B cell (primary cell): ENCODE results near the gene P3H3. TPM values are rescaled to one million over a fixed set of nuclear protein-coding genes. Genes with fewer than 3 reads are reported as not detected.
A peak's percentile ranks its signal among the peaks of the same experiment; 100 is the strongest.

ENCODE experiments used
- ATAC-seq: fragments of 200-7000 bp; cut with Tn5 transposase; one replicate; pipeline ENCODE4 v1.10.0; 2021; ENCODE audit warnings: low read depth, mild to moderate bottlenecking, moderate number of reproducible peaks, moderate library complexity
- CTCF ChIA-PET: fragments of 350-600 bp; sonication (Branson Sonifier 250); formaldehyde crosslinking; loops from one replicate; lab custom pipeline; 2021; ENCODE audit warnings: antibody characterized with exemption, inconsistent platforms; lab: Charles Lee
- POLR2A ChIA-PET: fragments of 350-600 bp; sonication (Branson Sonifier 250); formaldehyde crosslinking; loops from one replicate; lab custom pipeline; 2021; ENCODE audit warnings: antibody characterized with exemption; lab: Charles Lee
- DNase-seq: peaks from one replicate; pipeline ENCODE4 v3.0.0; 2013
- H2AFZ ChIP-seq: 2 replicates; pipeline ENCODE4 v1.6.1; 2012; ENCODE audit warnings: mild to moderate bottlenecking, low read depth, low read length; ENCODE audit not compliant: insufficient read depth, poor library complexity, severe bottlenecking
- H3K27ac ChIP-seq, 2 donors: 1 replicate in 1 of 2; 2 replicates in 1 of 2; pipeline ENCODE4 v1.5.1; 2012 to 2013; ENCODE audit warnings: low read length in 2 of 2, mild to moderate bottlenecking in 2 of 2, moderate library complexity in 1 of 2
- H3K27me3 ChIP-seq, 4 experiments: fragments of 200-600 bp in 1 of 4; sonication (generic) in 1 of 4; replicated peaks in 1 of 4; 1 replicate in 2 of 4; 2 replicates in 2 of 4; pipeline versions ENCODE4 v1.6.1 to v1.7.0; 2013 to 2016; ENCODE audit warnings: low read length in 3 of 4, mild to moderate bottlenecking in 2 of 4, mixed read lengths in 1 of 4, moderate library complexity in 1 of 4; ENCODE audit not compliant: insufficient read depth in 4 of 4, control insufficient read depth in 3 of 4; ENCODE audit errors: control extremely low read depth in 1 of 4
- H3K36me3 ChIP-seq, 2 experiments: replicated peaks in 1 of 2; 1 replicate in 1 of 2; 2 replicates in 1 of 2; pipeline versions ENCODE4 v1.6.1 to v1.7.1; 2013; ENCODE audit warnings: low read length in 1 of 2; ENCODE audit not compliant: insufficient read depth in 2 of 2, control insufficient read depth in 1 of 2; ENCODE audit errors: control extremely low read depth in 1 of 2, extremely low read depth in 1 of 2
- H3K4me1 ChIP-seq, 2 donors: fragments of 200-600 bp in 1 of 2; sonication (generic) in 1 of 2; 1 replicate in 1 of 2; 2 replicates in 1 of 2; pipeline versions ENCODE4 v1.5.1 to v1.6.1; 2013 to 2017; ENCODE audit warnings: low read length in 2 of 2; ENCODE audit not compliant: control insufficient read depth in 2 of 2, insufficient read depth in 2 of 2
- H3K4me2 ChIP-seq: replicated peaks from 2 replicates; pipeline ENCODE3; 2012; ENCODE audit warnings: mild to moderate bottlenecking, low read depth, low read length; ENCODE audit not compliant: poor library complexity, severe bottlenecking
- H3K4me3 ChIP-seq, 5 experiments: fragments of 200-600 bp in 1 of 5; sonication (generic) in 1 of 5; 1 replicate in 3 of 5; 2 replicates in 2 of 5; pipeline versions ENCODE4 v1.5.1 to v1.7.0; 2011 to 2016; ENCODE audit warnings: low read length in 4 of 5, mild to moderate bottlenecking in 4 of 5, low read depth in 2 of 5, control low read depth in 1 of 5, moderate library complexity in 1 of 5; ENCODE audit not compliant: insufficient read depth in 1 of 5; ENCODE audit errors: control extremely low read depth in 1 of 5, extremely low read depth in 1 of 5
- H3K79me2 ChIP-seq: fragments of 200-600 bp; sonication (generic); one replicate; pipeline ENCODE4 v1.6.0; 2016; ENCODE audit warnings: low read length; ENCODE audit not compliant: control insufficient read depth, insufficient read depth
- H3K9ac ChIP-seq: fragments of 200-600 bp; sonication (generic); 2 replicates; pipeline ENCODE4 v1.6.1; 2017; ENCODE audit warnings: mild to moderate bottlenecking, low read length, moderate library complexity
- H3K9me3 ChIP-seq, 3 donors: one replicate each; pipeline versions ENCODE4 v1.6.1 to v1.7.1; 2013; ENCODE audit warnings: low read length in 2 of 3; ENCODE audit not compliant: control insufficient read depth in 2 of 3, insufficient read depth in 1 of 3; ENCODE audit errors: control extremely low read depth in 1 of 3
- H4K20me1 ChIP-seq: 2 replicates; pipeline ENCODE4 v1.6.0; 2012; ENCODE audit warnings: mild to moderate bottlenecking, low read length; ENCODE audit not compliant: insufficient read depth, control insufficient read depth, poor library complexity, severe bottlenecking
- H3K27ac Mint-ChIP-seq: one replicate; pipeline ENCODE4 v1.8.0; 2021; ENCODE audit warnings: mixed read lengths
- H3K27me3 Mint-ChIP-seq: one replicate; pipeline ENCODE4 v1.8.0; 2021; ENCODE audit warnings: mixed read lengths
- H3K4me1 Mint-ChIP-seq: one replicate; pipeline ENCODE4 v1.8.0; 2021; ENCODE audit warnings: mixed read lengths
- H3K4me3 Mint-ChIP-seq: one replicate; pipeline ENCODE4 v1.8.0; 2021; ENCODE audit warnings: mixed read lengths
- H3K9me3 Mint-ChIP-seq: one replicate; pipeline ENCODE4 v1.8.0; 2022; ENCODE audit warnings: mixed read lengths; ENCODE audit not compliant: insufficient read depth
- CTCF ChIP-seq: fragments of 200-600 bp; IDR thresholded peaks from one replicate; pipeline ENCODE4 v1.8.0; 2022; ENCODE audit warnings: antibody characterized with exemption, mild to moderate bottlenecking
- EZH2 ChIP-seq: IDR thresholded peaks from 2 replicates; pipeline ENCODE4 v1.6.1; 2012; ENCODE audit warnings: borderline replicate concordance, low read depth, mild to moderate bottlenecking, moderate library complexity, low read length; ENCODE audit not compliant: insufficient read depth, poor library complexity, severe bottlenecking
- WGBS: methylation state at CpG from one replicate; pipeline ENCODE4 v1.1.5; 2013; ENCODE audit warnings: missing lambda C conversion rate; ENCODE audit not compliant: insufficient coverage; 5-methylcytosine and 5-hydroxymethylcytosine counted together
- intact Hi-C: fragments of 100-400 bp; cut with micrococcal nuclease; formaldehyde crosslinking; loops from one replicate; pipeline ENCODE4 v1.10.0; 2022
- polyA plus RNA-seq: library from polyadenylated mRNA; depleted of rRNA; stranded (reverse); fragments of >200 nt; gene quantifications from 2 replicates; pipeline ENCODE4 v1.2.3, GENCODE V29; 2012
- total RNA-seq, 2 donors: library from RNA; stranded (reverse); fragments of 120-200 nt in 1 of 2; gene quantifications; 1 replicate in 1 of 2; 2 replicates in 1 of 2; pipeline versions ENCODE4 v1.2.3 to v1.2.4, GENCODE V29; 2013 to 2022

Gene P3H3
- total and polyA plus RNA-seq, 2 donors (not counting 1 experiment from before 2014, with no cell fraction given): 0.09 TPM; not detected in 1

GRCh38 chr12:6872073-6873048 lies 44.2 kb downstream of the P3H3 start:
- Mint-ChIP-seq H3K9me3 (no peaks in the 10 kb centered on the region), H3K4me3 (peak overlapping the region; percentile 90), H3K27me3 (no peaks in the 10 kb centered on the region), H3K4me1 (peaks cover 45% of the 10 kb centered on the region), H3K27ac (peak overlapping the region; percentile 93)
- DNase-seq (peak; percentile 89), ATAC-seq (peak; percentile 26)
- Histone ChIP-seq H4K20me1 (peaks cover 46% of the 10 kb centered on the region), H3K27ac (peak overlapping the region; percentile 35 to 61), H3K79me2 (peaks cover 17% of the 10 kb centered on the region), H2AFZ (peak overlapping the region; percentile 97), H3K9me3 (no peaks in the 10 kb centered on the region), H3K27me3 (no peaks in the 10 kb centered on the region), H3K4me1 (peaks cover 33 to 44% of the 10 kb centered on the region in 2 donors), H3K9ac (peak overlapping the region; percentile 91), H3K36me3 (peaks cover 0 to 21% of the 10 kb centered on the region in 2 experiments), H3K4me2 (peak overlapping the region; percentile 97), H3K4me3 (peak overlapping the region; percentile 50 to 92 (median 88))
- TF ChIP-seq CTCF: peak; percentile 89
- no peak for TF ChIP-seq EZH2
- intact Hi-C loops: loop anchor here (1.0 to 2.0 kb wide), 11 partner anchors 19 to 317 kb away; partner anchors contain the start of genes C1R, CLSTN3, COPS7A and EMG1
- ChIA-PET POLR2A (interaction anchor here (0.5 to 2.7 kb wide), 20 partner anchors 19 to 238 kb away, joined by 3 to 30 read pairs (median 6); partner anchors contain the start of genes C12orf57, CDCA3, COPS7A and LRRC23), CTCF (interaction anchor here (0.6 to 11.8 kb wide), 44 partner anchors 8 to 272 kb away, joined by 3 to 136 read pairs (median 6); partner anchors contain the start of genes C12orf57, C1RL, CDCA3 and COPS7A)
- WGBS: 6% methylated on average over 39 of the region's 40 CpGs
